Neural crest cell (in vitro differentiated cells): ENCODE results near the gene PAX3. TPM values are rescaled to one million over a fixed set of nuclear protein-coding genes. Genes with fewer than 3 reads are reported as not detected.
A peak's percentile ranks its signal among the peaks of the same experiment; 100 is the strongest.
"Not testable (repeated sequence)": the region's sequence is repeated elsewhere in the genome, so short reads cannot be mapped to it uniquely, and the experiment has no call there.

Experiments used
- DNase-seq: peaks from one replicate; pipeline ENCODE4 v3.0.0; 2021; ENCODE audit warnings: low read depth, mixed read lengths, low spot score
- H3K27ac Mint-ChIP-seq: one replicate; pipeline ENCODE4 v1.8.0; 2021; ENCODE audit warnings: mild to moderate bottlenecking, mixed read lengths; ENCODE audit not compliant: unreplicated experiment
- H3K27me3 Mint-ChIP-seq: 2 replicates; pipeline ENCODE4 v1.8.0; 2021; ENCODE audit warnings: low read depth, mild to moderate bottlenecking, mixed read lengths
- H3K36me3 Mint-ChIP-seq: 2 replicates; pipeline ENCODE4 v1.8.0; 2021; ENCODE audit warnings: low read depth, mild to moderate bottlenecking, mixed read lengths
- H3K4me1 Mint-ChIP-seq: 2 replicates; pipeline ENCODE4 v1.8.0; 2021; ENCODE audit warnings: mixed read lengths
- H3K4me3 Mint-ChIP-seq: one replicate; pipeline ENCODE4 v1.8.0; 2021; ENCODE audit warnings: mild to moderate bottlenecking, mixed read lengths
- H3K9me3 Mint-ChIP-seq: 2 replicates; pipeline ENCODE4 v1.8.0; 2021; ENCODE audit warnings: mixed read lengths
- CTCF ChIP-seq: fragments of 200-600 bp; sonication (generic); conservative IDR thresholded peaks from 2 replicates; pipeline ENCODE4 v1.5.0; 2021; ENCODE audit warnings: antibody characterized with exemption, mild to moderate bottlenecking
- total RNA-seq: library from RNA; stranded (reverse); gene quantifications from 2 replicates; pipeline ENCODE4 v1.2.1, GENCODE V29; 2021

Gene PAX3
- total RNA-seq, 1 donor from 2014 or later, result 52.2 TPM

- H3K9me3 Mint-ChIP-seq, result peaks cover 4% of the 10 kb centered on the region
- H3K4me3 Mint-ChIP-seq, result no peak overlapping the region
- peak overlapping the region; percentile 31 for H3K27ac Mint-ChIP-seq
- H3K4me1 Mint-ChIP-seq, result peaks cover 21% of the 10 kb centered on the region
- peaks cover 17% of the 10 kb centered on the region for H3K36me3 Mint-ChIP-seq
- no peak for DNase-seq
- peaks cover 3% of the 10 kb centered on the region for H3K27me3 Mint-ChIP-seq
- no peak for TF ChIP-seq CTCF
Observed at GRCh38 chr2:222167762-222168161, 131.0 kb downstream of the PAX3 start.

- H3K9me3 Mint-ChIP-seq, result peaks cover 2% of the 10 kb centered on the region
- peaks cover 8% of the 10 kb centered on the region for H3K36me3 Mint-ChIP-seq
- H3K4me1 Mint-ChIP-seq, result peaks cover 73% of the 10 kb centered on the region
- peak; percentile 26 for DNase-seq
- no peaks in the 10 kb centered on the region for H3K27me3 Mint-ChIP-seq
- no peak overlapping the region for H3K27ac Mint-ChIP-seq
- no peak for TF ChIP-seq CTCF
- H3K4me3 Mint-ChIP-seq, result peak overlapping the region; percentile 70
Observed at GRCh38 chr2:222160944-222161343, 137.9 kb downstream of the PAX3 start.

DNA sequence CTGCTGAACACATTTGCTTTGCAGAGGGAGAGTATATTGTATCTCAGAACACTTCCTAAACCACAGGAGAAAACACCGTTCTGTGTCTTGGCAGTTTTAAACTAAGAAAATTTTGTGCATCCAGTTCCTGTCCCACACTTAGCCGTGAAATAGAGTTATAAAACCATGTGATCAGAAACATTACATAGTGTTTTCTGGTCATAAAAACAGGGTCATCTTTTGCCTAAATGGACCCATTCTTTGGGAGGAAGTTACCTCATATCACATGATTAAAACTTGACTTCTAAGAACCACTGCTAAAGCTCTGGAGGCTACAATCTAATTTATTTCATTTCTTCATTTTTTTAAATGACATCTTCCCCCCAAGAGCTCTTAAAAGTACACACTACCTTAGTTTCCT is 138.7 kb downstream of the PAX3 start:
- Mint-ChIP-seq H3K27me3 (no peaks in the 10 kb centered on the region), H3K4me1 (peaks cover 72% of the 10 kb centered on the region), H3K4me3 (peak overlapping the region; percentile 27), H3K9me3 (peaks cover 2% of the 10 kb centered on the region), H3K36me3 (peaks cover 11% of the 10 kb centered on the region), H3K27ac (no peak overlapping the region)
- DNase-seq, result no peak
- no peak for TF ChIP-seq CTCF

- Mint-ChIP-seq H3K27me3 (no peaks in the 10 kb centered on the region), H3K4me3 (no peak overlapping the region), H3K9me3 (peaks cover 2% of the 10 kb centered on the region), H3K36me3 (peaks cover 11% of the 10 kb centered on the region), H3K4me1 (peaks cover 64% of the 10 kb centered on the region), H3K27ac (no peak overlapping the region)
- no peak for DNase-seq
- TF ChIP-seq CTCF, result no peak
Observed at GRCh38 chr2:222159221-222159620, 139.6 kb downstream of the PAX3 start.

DNA sequence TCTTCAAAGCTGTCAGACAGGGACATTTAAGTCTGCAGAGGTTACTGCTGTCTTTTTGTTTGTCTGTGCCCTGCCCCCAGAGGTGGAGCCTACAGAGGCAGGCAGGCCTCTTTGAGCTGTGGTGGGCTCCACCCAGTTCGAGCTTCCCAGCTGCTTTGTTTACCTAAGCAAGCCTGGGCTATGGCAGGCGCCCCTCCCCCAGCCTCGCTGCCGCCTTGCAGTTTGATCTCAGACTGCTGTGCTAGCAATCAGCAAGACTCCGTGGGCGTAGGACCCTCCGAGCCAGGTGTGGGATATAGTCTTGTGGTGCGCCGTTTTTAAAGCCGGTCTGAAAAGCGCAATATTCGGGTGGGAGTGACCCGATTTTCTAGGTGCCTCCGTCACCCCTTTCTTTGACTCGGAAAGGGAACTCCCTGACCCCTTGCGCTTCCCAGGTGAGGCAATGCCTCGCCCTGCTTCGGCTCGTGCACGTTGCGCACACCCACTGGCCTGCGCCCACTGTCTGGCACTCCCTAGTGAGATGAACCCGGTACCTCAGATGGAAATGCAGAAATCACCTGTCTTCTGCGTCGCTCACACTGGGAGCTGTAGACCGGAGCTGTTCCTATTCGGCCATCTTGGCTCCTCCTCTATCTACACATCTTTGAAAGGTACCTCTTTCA is 143.7 kb downstream of the PAX3 start:
- Mint-ChIP-seq H3K4me1 (peaks cover 35% of the 10 kb centered on the region), H3K27ac (peak overlapping the region; percentile 91), H3K4me3 (peak overlapping the region; percentile 92)
- H3K27me3 Mint-ChIP-seq, H3K9me3 Mint-ChIP-seq, H3K36me3 Mint-ChIP-seq, DNase-seq: not testable (repeated sequence)

Other genes with a start within 250 kb of the PAX3 start
- not detected in 2 replicates for gene SGPP2, start 125.5 kb upstream of the PAX3 start, total RNA-seq